GM18873 (cell line): ENCODE data around the gene RSBN1L.
A peak's percentile ranks its signal among the peaks of the same experiment; 100 is the strongest.

Source experiments
- ATAC-seq: cut with Tn5 transposase; IDR thresholded peaks from one replicate; pipeline ENCODE4 v1.9.1; 2021; ENCODE audit warnings: mild to moderate bottlenecking, moderate library complexity, moderate number of reproducible peaks; ENCODE audit not compliant: unreplicated experiment, low FRiP score

The RSBN1L gene

GRCh38 chr7:77727936-77728701 lies 31.9 kb downstream of the RSBN1L start:
- no peak for ATAC-seq

GRCh38 chr7:77729574-77730348 lies 33.5 kb downstream of the RSBN1L start:
- no peak for ATAC-seq

DNA sequence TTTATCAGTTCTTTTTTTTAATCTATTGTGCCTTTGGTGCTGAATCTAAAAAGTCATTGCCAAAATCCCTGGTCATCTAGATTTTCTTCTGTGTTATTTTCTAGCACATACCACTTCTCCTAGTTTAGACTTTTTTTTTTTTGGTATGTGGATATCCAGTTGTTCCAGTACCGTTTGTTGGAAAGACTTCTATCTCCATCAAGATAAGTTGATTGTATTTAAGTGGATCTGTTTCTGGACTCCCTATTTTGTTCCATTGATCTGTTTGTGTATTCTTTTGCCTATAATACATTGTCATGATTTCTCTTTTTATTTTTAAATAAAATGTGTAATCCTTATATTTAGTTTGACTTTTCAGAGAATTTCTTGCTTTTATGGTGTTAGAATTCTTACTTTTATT lies 35.5 kb downstream of the RSBN1L start:
- ATAC-seq: no peak

DNA sequence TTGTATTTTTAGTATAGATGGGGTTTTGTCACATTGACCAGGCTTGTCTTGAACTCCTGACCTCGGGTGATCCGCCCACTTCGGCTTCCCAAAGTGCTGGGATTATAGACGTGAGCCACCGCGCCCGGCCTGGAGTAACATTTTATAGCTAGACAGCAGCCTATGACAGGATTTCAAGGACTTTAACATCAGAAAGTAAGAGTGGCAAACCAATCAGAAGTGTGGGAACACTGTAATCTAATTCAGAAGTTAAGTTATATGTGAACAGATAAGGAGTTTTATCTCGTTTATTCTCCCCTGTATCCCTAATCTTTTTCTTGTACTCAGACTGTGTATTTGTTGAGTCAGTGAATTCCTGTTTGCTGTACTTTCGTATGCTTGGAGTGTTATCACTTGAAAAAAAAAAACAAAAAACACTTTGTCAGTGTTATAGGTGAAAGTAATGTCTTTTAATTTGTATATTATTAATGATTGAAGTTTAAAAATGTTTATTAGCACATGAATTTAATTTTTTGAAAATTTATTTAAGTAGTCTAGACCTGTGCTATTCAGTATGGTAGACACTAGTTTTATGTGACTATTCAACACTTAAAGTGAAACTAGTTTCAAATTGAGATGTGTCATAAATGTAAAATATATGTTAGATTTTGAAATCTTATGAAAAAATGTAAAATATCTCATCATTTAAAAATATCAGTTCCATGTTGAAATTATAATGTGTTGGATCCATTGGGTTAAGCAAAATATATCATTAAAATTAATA lies 38.6 kb downstream of the RSBN1L start:
- no peak for ATAC-seq

DNA sequence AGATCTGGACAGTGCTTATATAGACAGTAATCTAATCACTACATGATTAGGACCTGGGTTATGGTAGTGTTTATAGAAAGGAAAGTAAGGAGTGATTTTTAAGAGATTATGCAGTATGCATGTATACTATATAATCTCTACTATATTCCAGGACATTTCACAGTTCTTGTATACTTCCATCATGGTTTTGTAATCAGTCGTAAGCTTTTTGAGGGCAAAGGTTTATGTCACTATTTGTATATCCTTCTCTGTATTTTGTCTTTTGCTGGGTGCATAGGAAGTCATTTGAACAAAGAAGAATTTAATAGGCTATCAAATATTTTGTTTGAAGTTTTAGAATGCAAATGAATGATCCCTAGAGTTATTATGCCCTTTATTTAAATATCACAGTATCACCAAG lies 39.2 kb downstream of the RSBN1L start:
- ATAC-seq: no peak

GRCh38 chr7:77736991-77737390 lies 40.7 kb downstream of the RSBN1L start:
- ATAC-seq: no peak

- no peak for ATAC-seq
Observed at GRCh38 chr7:77738382-77738781, 42.1 kb downstream of the RSBN1L start.

DNA sequence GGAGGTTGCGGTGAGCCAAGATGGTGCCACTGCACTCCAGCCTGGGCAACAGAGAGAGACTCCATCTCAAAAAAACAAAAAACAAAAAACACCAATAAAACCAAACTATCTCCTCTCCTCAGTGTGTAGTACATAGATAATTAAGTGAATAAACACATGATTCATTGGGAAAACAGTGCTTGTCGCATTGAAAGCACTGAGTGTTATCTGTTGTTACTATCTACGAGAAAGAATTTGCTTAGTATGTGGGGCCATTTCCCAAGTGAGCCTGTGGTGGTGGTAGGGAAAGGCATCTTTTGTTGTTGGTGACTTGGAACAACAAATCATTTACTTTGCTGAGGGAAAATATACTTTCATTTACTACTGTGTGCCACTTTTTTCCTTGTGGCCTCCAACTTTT lies 42.6 kb downstream of the RSBN1L start:
- no peak for ATAC-seq

DNA sequence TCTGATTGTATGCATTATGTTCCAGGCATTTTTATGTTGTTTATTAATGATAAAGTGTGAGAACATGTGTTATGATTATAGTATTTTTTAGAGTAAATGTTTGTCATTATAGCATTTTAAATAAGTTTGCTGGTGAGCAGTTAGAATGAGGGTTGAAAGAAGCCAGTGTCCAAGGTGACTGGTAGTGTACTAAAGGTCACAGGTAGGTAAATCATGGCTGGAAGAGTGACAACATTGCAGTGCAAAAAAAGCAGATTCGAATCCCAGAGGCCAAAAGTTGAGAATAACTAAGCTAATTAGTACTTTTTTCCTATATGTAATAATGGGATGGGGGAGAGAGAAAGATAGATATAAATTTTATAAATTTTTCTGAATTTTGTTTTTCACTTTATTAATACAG lies 44.0 kb downstream of the RSBN1L start:
- ATAC-seq: no peak

DNA sequence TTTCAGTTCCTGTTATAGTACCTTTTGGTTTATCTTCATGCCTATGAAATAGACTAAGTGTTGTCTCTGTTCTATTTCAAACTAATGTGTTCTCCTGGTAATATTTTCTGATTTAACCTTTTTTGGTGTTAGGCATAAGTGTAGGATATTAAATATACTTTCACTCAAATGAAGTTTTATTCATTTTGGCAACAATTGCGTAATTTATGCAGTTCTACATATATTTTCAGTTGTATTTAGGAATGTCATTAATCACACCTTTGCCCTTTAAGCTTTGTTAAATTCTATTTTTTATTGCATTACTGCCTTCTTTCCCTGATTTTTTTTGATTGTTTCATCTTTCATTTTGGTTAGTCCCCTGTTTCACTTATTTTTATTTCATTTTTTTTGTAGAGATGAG lies 47.3 kb downstream of the RSBN1L start:
- ATAC-seq: no peak

- ATAC-seq: no peak
Observed at GRCh38 chr7:77745746-77746145, 49.5 kb downstream of the RSBN1L start.

- no peak for ATAC-seq
Observed at GRCh38 chr7:77746164-77746823, 50.0 kb downstream of the RSBN1L start.

DNA sequence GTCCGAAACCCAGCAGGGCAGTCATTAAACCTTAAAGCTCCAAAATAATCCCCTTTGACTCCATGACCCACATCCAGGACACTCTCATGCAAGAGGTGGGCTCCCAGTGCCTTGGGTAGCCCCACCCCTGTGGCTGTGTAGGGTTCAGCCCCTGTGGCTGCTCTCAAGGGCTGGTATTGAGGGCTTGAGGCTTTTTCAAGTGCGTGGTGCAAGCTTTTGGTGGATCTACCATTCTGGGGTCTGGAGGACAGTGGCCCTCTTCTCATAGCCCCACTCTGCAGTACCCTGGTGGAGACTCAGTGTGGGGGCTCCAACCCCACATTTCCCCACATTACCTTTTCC lies 50.5 kb downstream of the RSBN1L start:
- no peak for ATAC-seq

- no peak for ATAC-seq
Observed at GRCh38 chr7:77747178-77747577, 50.9 kb downstream of the RSBN1L start.

- no peak for ATAC-seq
Observed at GRCh38 chr7:77747718-77748117, 51.5 kb downstream of the RSBN1L start.

DNA sequence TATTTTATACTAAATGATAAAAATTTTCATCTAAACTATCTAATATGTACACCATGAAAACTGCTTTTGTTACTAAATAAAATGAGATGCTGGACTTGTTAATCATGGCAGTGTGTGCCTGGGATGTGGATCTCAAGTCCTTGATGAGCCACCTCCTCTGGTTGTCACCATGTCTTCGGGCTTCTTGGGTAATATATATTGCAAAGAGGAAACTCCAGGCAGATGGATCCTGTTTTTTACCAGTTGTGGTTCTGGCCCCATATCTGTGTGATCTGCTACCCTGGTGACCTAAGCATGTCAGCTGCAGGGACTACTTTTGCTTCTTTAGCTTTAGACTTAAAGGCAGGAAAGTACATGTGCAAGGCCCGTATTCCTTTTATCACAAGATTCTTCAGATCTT lies 55.8 kb downstream of the RSBN1L start:
- no peak for ATAC-seq

- no peak for ATAC-seq
Observed at GRCh38 chr7:77753173-77753572, 56.9 kb downstream of the RSBN1L start.

GRCh38 chr7:77757589-77757988 lies 61.3 kb downstream of the RSBN1L start:
- ATAC-seq: peak; percentile 85

GRCh38 chr7:77759294-77759889 lies 63.1 kb downstream of the RSBN1L start:
- ATAC-seq: no peak

DNA sequence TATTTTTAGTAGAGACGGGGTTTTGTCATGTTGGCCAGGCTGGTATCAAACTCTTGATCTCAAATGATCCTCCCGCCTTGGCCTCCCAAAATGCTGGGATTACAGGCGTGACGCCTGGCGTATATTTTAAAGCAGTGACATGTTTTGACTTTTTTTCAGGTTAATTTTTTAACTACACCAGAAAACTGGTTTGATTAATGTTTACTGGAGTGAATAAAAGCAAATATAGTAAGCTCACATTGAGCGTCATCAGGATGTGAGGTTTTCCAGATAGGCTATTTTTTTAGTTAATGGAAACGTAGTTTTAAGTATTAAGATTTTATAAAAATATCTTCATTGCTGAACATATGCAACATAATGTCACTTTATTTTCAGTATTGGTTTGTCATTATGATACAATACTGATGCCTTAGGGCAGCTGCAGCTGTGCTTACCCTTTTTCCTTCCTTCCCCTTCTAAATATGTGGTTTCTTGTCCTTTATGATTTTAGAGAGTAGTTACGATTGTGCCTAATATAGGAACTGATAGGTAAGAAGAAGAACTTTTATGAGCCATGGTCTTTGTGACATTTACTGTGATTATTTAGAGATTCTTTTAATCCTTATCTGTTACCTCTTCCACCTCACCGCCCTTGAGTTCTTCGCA lies 64.7 kb downstream of the RSBN1L start:
- ATAC-seq: no peak
